LHCN-M2 (cell line): ENCODE results near the gene PPWD1. TPM values are rescaled to one million over a fixed set of nuclear protein-coding genes. Genes with fewer than 3 reads are reported as not detected.
"Not testable (repeated sequence)": the region's sequence is repeated elsewhere in the genome, so short reads cannot be mapped to it uniquely, and the experiment has no call there.

ENCODE experiments used
- DNase-seq: peaks from one replicate; pipeline ENCODE4 v3.0.0-alpha.2; 2012; ENCODE audit warnings: low read depth
- polyA plus RNA-seq: library from polyadenylated mRNA; unstranded; fragments of >200 nt; gene quantifications from one replicate; pipeline ENCODE4 v1.2.1, GENCODE V29; 2012; ENCODE audit warnings: missing spikeins
- total RNA-seq: library from RNA; depleted of rRNA; stranded (reverse); fragments of >200 nt; gene quantifications from 2 replicates; pipeline ENCODE4 v1.2.3, GENCODE V29; 2014; rRNA removed

PPWD1 gene
- 28.7 and 35.6 TPM in 2 replicates for total RNA-seq
- 9.3 TPM for polyA plus RNA-seq

GRCh38 chr5:65562731-65563701 lies at the start of gene PPWD1, which contains the start of gene CENPK:
TSS of gene PPWD1 (plus strand) at chr5:65563296. CDS start at chr5:65563311, 15 bp downstream.
TSS of gene CENPK (minus strand) at chr5:65563168. CDS start at chr5:65554907, 8,261 bp downstream.
- DNase-seq: peak; percentile 95

- DNase-seq: no peak
Observed at GRCh38 chr5:65525726-65526125, 37.4 kb upstream of the PPWD1 start.

- DNase-seq: no peak
Observed at GRCh38 chr5:65530904-65531303, 32.2 kb upstream of the PPWD1 start.

GRCh38 chr5:65535529-65535987 lies 27.5 kb upstream of the PPWD1 start:
- peak; percentile 85 for DNase-seq

- no peak for DNase-seq
Observed at GRCh38 chr5:65539827-65540226, 23.3 kb upstream of the PPWD1 start.

GRCh38 chr5:65544473-65544872 lies 18.6 kb upstream of the PPWD1 start:
- no peak for DNase-seq

- no peak for DNase-seq
Observed at GRCh38 chr5:65546141-65546540, 17.0 kb upstream of the PPWD1 start.

- DNase-seq: no peak
Observed at GRCh38 chr5:65548281-65548680, 14.8 kb upstream of the PPWD1 start.

- no peak for DNase-seq
Observed at GRCh38 chr5:65553941-65554340, 9.2 kb upstream of the PPWD1 start.

- DNase-seq: no peak
Observed at GRCh38 chr5:65555287-65555686, 7.8 kb upstream of the PPWD1 start.

GRCh38 chr5:65556181-65556580 lies 6.9 kb upstream of the PPWD1 start:
- DNase-seq: no peak

- no peak for DNase-seq
Observed at GRCh38 chr5:65556718-65557117, 6.4 kb upstream of the PPWD1 start.

GRCh38 chr5:65563777-65564176 lies 681 bp downstream of the PPWD1 start:
- peak; percentile 1 for DNase-seq

- DNase-seq: no peak
Observed at GRCh38 chr5:65566505-65566904, 3.4 kb downstream of the PPWD1 start.

GRCh38 chr5:65570598-65571226 lies 7.6 kb downstream of the PPWD1 start:
- no peak for DNase-seq

GRCh38 chr5:65577141-65577540 lies 14.0 kb downstream of the PPWD1 start:
- no peak for DNase-seq

- DNase-seq: peak; percentile 0
Observed at GRCh38 chr5:65588694-65589093, 25.6 kb downstream of the PPWD1 start.

GRCh38 chr5:65601761-65602160 lies 38.7 kb downstream of the PPWD1 start:
- DNase-seq: not testable (repeated sequence)

- no peak for DNase-seq
Observed at GRCh38 chr5:65611524-65611923, 48.4 kb downstream of the PPWD1 start.

- DNase-seq: no peak
Observed at GRCh38 chr5:65612298-65612907, 49.3 kb downstream of the PPWD1 start.

GRCh38 chr5:65620021-65620420 lies 56.9 kb downstream of the PPWD1 start:
- DNase-seq: no peak

- not testable (repeated sequence) for DNase-seq
Observed at GRCh38 chr5:65621961-65622360, 58.9 kb downstream of the PPWD1 start.
